Hepatocyte (in vitro differentiated cells): ENCODE measurements around the gene CACNA1C. TPM values are rescaled to one million over a fixed set of nuclear protein-coding genes. Genes with fewer than 3 reads are reported as not detected.

Experiments used
- DNase-seq: peaks from one replicate; pipeline ENCODE4 v3.0.0-alpha.2; 2016; ENCODE audit warnings: low spot score
- H2AFZ ChIP-seq: fragments of 200-600 bp; sonication (generic); 2 replicates; pipeline ENCODE4 v1.6.0; 2016; ENCODE audit warnings: antibody characterized with exemption, mild to moderate bottlenecking
- H3K27ac ChIP-seq: fragments of 200-600 bp; sonication (generic); 2 replicates; pipeline ENCODE4 v1.5.1; 2016; ENCODE audit warnings: mild to moderate bottlenecking
- H3K27me3 ChIP-seq: fragments of 200-600 bp; sonication (generic); 2 replicates; pipeline ENCODE4 v1.6.1; 2016
- H3K36me3 ChIP-seq: fragments of 200-600 bp; sonication (generic); replicated peaks from 2 replicates; pipeline ENCODE4 v1.5.1; 2016; ENCODE audit warnings: low read depth; ENCODE audit not compliant: insufficient read depth
- H3K4me1 ChIP-seq: fragments of 200-600 bp; sonication (generic); 2 replicates; pipeline ENCODE4 v1.5.1; 2016; ENCODE audit warnings: mild to moderate bottlenecking, moderate library complexity; ENCODE audit not compliant: insufficient read depth
- H3K4me2 ChIP-seq: fragments of 200-600 bp; sonication (generic); 2 replicates; pipeline ENCODE4 v1.6.0; 2016
- H3K4me3 ChIP-seq: fragments of 200-600 bp; sonication (generic); 2 replicates; pipeline ENCODE4 v1.5.1; 2016; ENCODE audit warnings: mild to moderate bottlenecking
- H3K79me2 ChIP-seq: fragments of 200-600 bp; sonication (generic); 2 replicates; pipeline ENCODE4 v1.6.0; 2017; ENCODE audit warnings: mild to moderate bottlenecking
- H3K9me2 ChIP-seq: fragments of 200-600 bp; sonication (generic); replicated peaks from 2 replicates; pipeline ENCODE4 v1.6.0; 2017; ENCODE audit warnings: mild to moderate bottlenecking; ENCODE audit not compliant: insufficient read depth
- H3K9me3 ChIP-seq: fragments of 200-600 bp; sonication (generic); 2 replicates; pipeline ENCODE4 v1.5.1; 2016; ENCODE audit warnings: low read depth, mild to moderate bottlenecking
- H4K20me1 ChIP-seq: fragments of 200-600 bp; sonication (generic); 2 replicates; pipeline ENCODE4 v1.6.0; 2016; ENCODE audit warnings: mild to moderate bottlenecking; ENCODE audit not compliant: insufficient read depth, poor library complexity, severe bottlenecking
- CTCF ChIP-seq: fragments of 200-600 bp; sonication (generic); IDR thresholded peaks from 2 replicates; pipeline ENCODE4 v1.5.1; 2016; ENCODE audit warnings: antibody characterized with exemption, mild to moderate bottlenecking; ENCODE audit not compliant: poor library complexity
- EZH2 ChIP-seq: fragments of 200-600 bp; sonication (generic); IDR thresholded peaks from 2 replicates; pipeline ENCODE4 v1.6.1; 2016; ENCODE audit warnings: antibody characterized with exemption, mild to moderate bottlenecking, borderline replicate concordance
- EZH2phosphoT487 ChIP-seq: fragments of 200-600 bp; sonication (generic); IDR thresholded peaks from one replicate; pipeline ENCODE4 v1.6.1; 2018; ENCODE audit warnings: antibody characterized with exemption, mild to moderate bottlenecking, low read depth, moderate library complexity; ENCODE audit not compliant: unreplicated experiment, severe bottlenecking
- WGBS: methylation state at CpG from one replicate; pipeline ENCODE4 v1.1.6; 2016; ENCODE audit warnings: low lambda C conversion rate; ENCODE audit errors: missing lambda C conversion rate; 5-methylcytosine and 5-hydroxymethylcytosine counted together
- polyA plus RNA-seq: library from polyadenylated mRNA; unstranded; fragments of >200 nt; fragmentation: Nextera tagmentation; extraction: Ambion mirVana; gene quantifications from 2 replicates; pipeline ENCODE4 v1.2.1, GENCODE V29; 2016
- total RNA-seq: library from RNA; depleted of rRNA; stranded (reverse); fragments of >200 nt; gene quantifications from 2 replicates; pipeline ENCODE4 v1.2.3, GENCODE V29; 2014

The CACNA1C gene
- total and polyA plus RNA-seq, 2 experiments from 2014 or later, result 3.2 to 4.0 TPM

GRCh38 chr12:2211119-2211518, 158.3 kb downstream of the CACNA1C start:
- no peak overlapping the region for H3K4me3 ChIP-seq
- H3K4me2 ChIP-seq, result no peak overlapping the region
- H2AFZ ChIP-seq, result no peak overlapping the region
- H3K27me3 ChIP-seq, result no peaks in the 10 kb centered on the region
- H3K36me3 ChIP-seq, result no peaks in the 10 kb centered on the region
- H3K9me2 ChIP-seq, result no peaks in the 10 kb centered on the region
- H3K4me1 ChIP-seq, result peaks cover 12% of the 10 kb centered on the region
- H3K9me3 ChIP-seq, result no peaks in the 10 kb centered on the region
- H3K27ac ChIP-seq, result no peak overlapping the region
- H3K79me2 ChIP-seq, result no peaks in the 10 kb centered on the region
- WGBS, result 92% methylated on average over 3 of the region's 3 CpGs
- TF ChIP-seq EZH2phosphoT487 (no peak), CTCF (no peak), EZH2 (no peak)
- DNase-seq, result no peak
- H4K20me1 ChIP-seq, result no peaks in the 10 kb centered on the region

DNA sequence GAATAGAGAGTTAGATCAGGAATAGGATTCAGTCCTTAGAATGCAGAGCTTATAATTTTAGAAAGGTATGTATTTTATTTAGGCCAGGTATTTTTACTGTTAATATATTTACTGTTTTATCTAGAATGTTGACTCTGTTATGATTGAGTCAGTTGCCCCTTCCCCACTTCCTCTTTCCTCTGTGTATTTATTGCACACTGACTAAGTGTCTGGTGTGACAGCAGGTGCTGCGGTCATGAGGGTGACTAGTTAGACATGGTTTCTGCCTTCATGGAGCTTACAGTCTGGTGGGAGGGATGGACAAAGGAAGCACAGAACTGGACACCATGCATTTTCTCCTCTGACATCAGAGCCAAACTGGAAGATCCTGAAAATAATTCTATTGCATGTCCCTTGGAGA, 159.8 kb downstream of the CACNA1C start:
- no peaks in the 10 kb centered on the region for H3K36me3 ChIP-seq
- H4K20me1 ChIP-seq, result no peaks in the 10 kb centered on the region
- no peak for TF ChIP-seq CTCF
- TF ChIP-seq EZH2, result no peak
- no peak for TF ChIP-seq EZH2phosphoT487
- H3K27me3 ChIP-seq, result no peaks in the 10 kb centered on the region
- WGBS, result 91% methylated on average over 1 of the region's 1 CpG
- DNase-seq, result no peak
- H3K4me1 ChIP-seq, result peaks cover 12% of the 10 kb centered on the region
- H2AFZ ChIP-seq, result no peak overlapping the region
- peak overlapping the region; percentile 6 for H3K27ac ChIP-seq
- H3K9me2 ChIP-seq, result no peaks in the 10 kb centered on the region
- H3K79me2 ChIP-seq, result no peaks in the 10 kb centered on the region
- H3K4me2 ChIP-seq, result no peak overlapping the region
- H3K9me3 ChIP-seq, result no peaks in the 10 kb centered on the region
- no peak overlapping the region for H3K4me3 ChIP-seq

- peak; percentile 72 for DNase-seq
These were observed 160.4 kb downstream of the CACNA1C start for GRCh38 chr12:2212971-2213869.

More at GRCh38 chr12:2212971-2213869, 160.4 kb downstream of the CACNA1C start:
- H3K4me3 ChIP-seq, result no peak overlapping the region
- no peaks in the 10 kb centered on the region for H4K20me1 ChIP-seq
- H3K79me2 ChIP-seq, result no peaks in the 10 kb centered on the region
- TF ChIP-seq EZH2phosphoT487, result no peak
- TF ChIP-seq CTCF, result no peak
- no peak for TF ChIP-seq EZH2
- peak overlapping the region; percentile 16 for H3K4me2 ChIP-seq
- H3K9me3 ChIP-seq, result no peaks in the 10 kb centered on the region
- 38% methylated on average over 21 of the region's 21 CpGs for WGBS
- H3K27me3 ChIP-seq, result no peaks in the 10 kb centered on the region
- H3K27ac ChIP-seq, result peak overlapping the region; percentile 6
- no peaks in the 10 kb centered on the region for H3K9me2 ChIP-seq
- H2AFZ ChIP-seq, result no peak overlapping the region
- no peaks in the 10 kb centered on the region for H3K36me3 ChIP-seq
- peaks cover 12% of the 10 kb centered on the region for H3K4me1 ChIP-seq
